Fibroblast of the aortic adventitia (primary cell): ENCODE measurements around the gene COL7A1. TPM values are rescaled to one million over a fixed set of nuclear protein-coding genes. Genes with fewer than 3 reads are reported as not detected.

ENCODE experiments used
- DNase-seq: peaks from one replicate; pipeline ENCODE4 v3.0.0-alpha.2; 2010; ENCODE audit warnings: low read depth
- H3K4me3 ChIP-seq: 2 replicates; pipeline ENCODE4 v1.5.1; 2011; ENCODE audit warnings: low read depth, mild to moderate bottlenecking, control low read depth, low read length, moderate library complexity
- small RNA-seq: library from RNA; depleted of rRNA; stranded (forward); fragments of <200 nt; gene quantifications from one replicate; pipeline ENCODE3, GENCODE V24; 2012
- total RNA-seq: library from RNA; depleted of rRNA; stranded (reverse); fragments of >200 nt; gene quantifications from 2 replicates; pipeline ENCODE4 v1.2.3, GENCODE V29; 2012; ENCODE audit warnings: low replicate concordance
- TF ChIP-seq, protein P1 (sequence below): IDR thresholded peaks from 2 replicates; pipeline ENCODE4 v1.5.1; 2011; ENCODE audit warnings: mild to moderate bottlenecking, low read length, control low read depth, inconsistent platforms; ENCODE audit not compliant: insufficient read depth

COL7A1 gene
- total RNA-seq, 1 donor: 10.2 TPM

DNA sequence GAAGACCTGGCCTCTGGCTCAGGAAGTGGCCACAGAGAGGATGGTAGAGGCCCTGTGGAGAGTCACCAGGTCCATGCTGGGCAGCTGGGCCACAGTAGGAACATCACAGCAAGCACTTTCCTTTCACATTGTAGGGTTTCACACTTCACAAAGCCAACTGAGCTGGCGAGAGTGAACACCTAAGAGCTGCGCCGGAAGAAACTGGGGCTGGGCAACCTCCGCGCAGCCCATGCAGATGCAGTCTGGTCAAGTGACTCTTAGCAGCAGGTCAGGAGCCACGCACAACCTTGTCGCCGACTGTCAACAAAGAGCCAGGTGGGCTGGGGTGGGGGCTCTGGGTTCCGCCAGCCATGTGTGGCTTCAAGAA is 75.9 kb downstream of the COL7A1 start:
- no peak for DNase-seq
- TF ChIP-seq, protein P1, sequence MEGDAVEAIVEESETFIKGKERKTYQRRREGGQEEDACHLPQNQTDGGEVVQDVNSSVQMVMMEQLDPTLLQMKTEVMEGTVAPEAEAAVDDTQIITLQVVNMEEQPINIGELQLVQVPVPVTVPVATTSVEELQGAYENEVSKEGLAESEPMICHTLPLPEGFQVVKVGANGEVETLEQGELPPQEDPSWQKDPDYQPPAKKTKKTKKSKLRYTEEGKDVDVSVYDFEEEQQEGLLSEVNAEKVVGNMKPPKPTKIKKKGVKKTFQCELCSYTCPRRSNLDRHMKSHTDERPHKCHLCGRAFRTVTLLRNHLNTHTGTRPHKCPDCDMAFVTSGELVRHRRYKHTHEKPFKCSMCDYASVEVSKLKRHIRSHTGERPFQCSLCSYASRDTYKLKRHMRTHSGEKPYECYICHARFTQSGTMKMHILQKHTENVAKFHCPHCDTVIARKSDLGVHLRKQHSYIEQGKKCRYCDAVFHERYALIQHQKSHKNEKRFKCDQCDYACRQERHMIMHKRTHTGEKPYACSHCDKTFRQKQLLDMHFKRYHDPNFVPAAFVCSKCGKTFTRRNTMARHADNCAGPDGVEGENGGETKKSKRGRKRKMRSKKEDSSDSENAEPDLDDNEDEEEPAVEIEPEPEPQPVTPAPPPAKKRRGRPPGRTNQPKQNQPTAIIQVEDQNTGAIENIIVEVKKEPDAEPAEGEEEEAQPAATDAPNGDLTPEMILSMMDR: no peak

DNA sequence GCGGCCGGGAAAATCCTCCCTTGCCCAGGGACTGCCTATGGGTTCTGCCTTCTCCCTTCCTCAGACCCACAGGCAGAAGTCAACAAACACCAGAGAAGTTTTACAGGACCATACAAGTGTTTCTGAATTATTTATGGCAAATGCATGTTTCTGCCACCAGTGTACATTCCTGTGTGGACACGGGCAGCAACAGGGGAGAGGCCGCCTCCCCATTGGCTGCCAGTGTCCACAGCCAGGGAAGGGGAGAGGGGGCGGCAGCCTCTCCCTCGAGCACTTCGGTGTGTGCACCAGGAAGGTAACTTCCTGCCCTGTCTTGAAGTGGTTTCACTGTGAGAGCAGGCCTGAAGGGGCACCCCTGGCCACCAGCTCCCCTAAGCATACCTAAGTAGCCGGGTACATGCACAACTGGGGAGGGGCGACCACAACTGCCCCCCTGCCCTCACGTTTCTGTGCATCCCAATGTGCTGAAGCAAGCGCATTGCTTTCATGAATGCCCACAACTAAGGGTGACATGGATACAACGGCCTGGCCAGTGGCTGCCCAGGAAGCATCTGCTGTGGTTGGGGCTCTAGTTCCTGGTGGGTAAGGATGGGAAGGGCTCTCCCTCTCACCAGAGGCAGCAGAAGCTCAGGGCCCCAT is 76.4 kb downstream of the COL7A1 start:
- H3K4me3 ChIP-seq: no peak overlapping the region
- no peak for DNase-seq
- TF ChIP-seq, protein P1: no peak

More for the DNA sequence above, 75.9 kb downstream of the COL7A1 start:
- no peak overlapping the region for H3K4me3 ChIP-seq

DNA sequence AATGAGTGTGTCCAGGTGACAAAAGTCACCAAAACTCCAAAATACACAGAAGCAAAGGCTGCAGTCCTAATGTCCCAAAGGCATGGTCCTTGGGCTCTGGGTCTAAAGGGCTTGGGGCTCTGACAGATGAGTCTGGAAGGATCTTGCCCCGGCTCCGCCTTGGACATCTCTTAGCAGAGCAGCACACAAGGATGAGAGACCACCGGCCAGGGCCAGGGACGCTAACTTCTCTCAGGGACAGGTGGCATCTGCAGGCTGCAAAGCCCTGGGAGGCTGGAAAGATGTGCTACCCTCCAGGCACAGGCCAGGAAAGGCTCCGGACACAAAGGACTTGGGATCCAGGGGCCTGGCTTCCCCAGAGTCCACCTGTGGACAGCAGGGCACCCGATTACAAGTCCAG is 77.1 kb downstream of the COL7A1 start:
- DNase-seq: no peak
- H3K4me3 ChIP-seq: no peak overlapping the region
- TF ChIP-seq, protein P1: no peak

DNA sequence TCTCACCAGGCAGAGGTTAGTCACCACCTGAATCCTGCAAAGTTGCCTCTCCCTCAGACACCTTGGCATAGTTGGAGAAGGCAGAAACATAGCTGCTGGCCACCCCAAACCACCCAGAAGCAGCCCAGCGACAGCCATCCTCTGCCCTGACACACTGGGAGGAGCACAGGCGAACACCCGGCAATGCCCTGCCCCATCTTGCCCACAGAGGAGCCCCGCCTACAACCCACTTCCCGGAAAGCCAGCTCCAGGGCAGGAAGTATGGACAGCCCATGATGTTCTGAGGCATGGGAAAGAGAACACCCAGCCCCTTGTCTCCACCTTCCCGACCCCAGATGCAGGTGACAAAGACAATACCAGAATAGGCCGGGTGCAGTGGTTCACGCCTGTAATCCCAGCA is 78.6 kb downstream of the COL7A1 start:
- no peak for DNase-seq
- no peak overlapping the region for H3K4me3 ChIP-seq
- TF ChIP-seq, protein P1: no peak

DNA sequence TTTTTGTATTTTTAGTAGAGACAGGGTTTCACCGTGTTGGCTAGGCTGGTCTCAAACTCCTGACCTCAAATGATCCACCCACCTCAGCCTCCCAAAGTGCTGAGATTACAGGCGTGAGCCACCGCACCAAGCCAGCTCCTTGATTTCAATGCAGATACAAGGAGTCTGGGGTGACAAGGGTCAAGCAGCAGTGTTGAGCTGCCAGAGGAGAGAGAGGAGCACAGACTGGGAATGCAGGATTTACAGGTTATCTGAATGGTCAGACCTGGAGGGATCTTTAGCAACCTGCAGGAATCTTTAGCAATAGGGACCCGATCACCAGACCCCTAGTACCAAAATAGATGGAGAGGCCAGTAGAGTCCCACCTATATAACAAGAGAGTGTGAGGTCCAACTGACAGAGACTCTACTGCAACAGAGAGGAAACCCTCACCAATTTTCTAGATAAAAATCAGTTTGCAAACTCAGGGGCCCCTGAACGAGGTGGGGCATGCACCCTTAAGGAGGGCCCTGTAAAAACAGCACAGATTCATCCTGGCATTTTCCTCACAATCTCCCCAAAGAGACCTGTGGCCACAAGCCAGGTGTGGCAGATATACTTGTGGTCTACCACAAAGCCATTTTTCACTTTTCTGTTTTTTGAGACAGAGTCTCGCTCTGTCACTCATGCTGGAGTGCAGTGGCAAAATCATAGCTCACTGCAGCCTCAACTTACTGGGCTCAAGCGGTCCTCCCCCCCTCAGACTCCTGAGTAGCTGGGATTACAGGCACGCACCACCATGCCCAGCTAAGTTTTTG is 80.5 kb downstream of the COL7A1 start:
- no peak for DNase-seq
- TF ChIP-seq, protein P1: no peak

More for the DNA sequence above, 80.5 kb downstream of the COL7A1 start:
- H3K4me3 ChIP-seq: no peak overlapping the region

Small RNA genes within 50 kb of the gene (small RNA-seq; reads per million reads assigned to genes)
- not detected for gene MIR6823

Other genes with a start within 250 kb of the COL7A1 start
- gene FBXW12, start 223.1 kb downstream of the COL7A1 start, total RNA-seq: 0.27 TPM in 1 of 2 replicates, not detected in the other
- gene PLXNB1, start 165.2 kb downstream of the COL7A1 start, total RNA-seq: 30.0 and 59.5 TPM in 2 replicates
- gene CCDC51, start 155.2 kb downstream of the COL7A1 start, total RNA-seq: 19.3 and 38.0 TPM in 2 replicates
- gene TMA7, start 155.1 kb downstream of the COL7A1 start, total RNA-seq: 234 and 390 TPM in 2 replicates
- gene ATRIP, start 148.6 kb downstream of the COL7A1 start, total RNA-seq: 4.0 and 14.5 TPM in 2 replicates
- 60.4 and 107 TPM in 2 replicates for gene SHISA5, start 91.2 kb downstream of the COL7A1 start, total RNA-seq
- gene PFKFB4, start 38.5 kb downstream of the COL7A1 start, total RNA-seq: 4.7 and 6.1 TPM in 2 replicates
- 0.54 TPM in 1 of 2 replicates, not detected in the other for gene UCN2, start 31.5 kb downstream of the COL7A1 start, total RNA-seq
- 97.2 and 196 TPM in 2 replicates for gene UQCRC1, start 14.3 kb upstream of the COL7A1 start, total RNA-seq
- not detected in 2 replicates for gene TMEM89, start 26.4 kb upstream of the COL7A1 start, total RNA-seq
- gene SLC26A6, start 40.1 kb upstream of the COL7A1 start, total RNA-seq: 11.6 and 19.5 TPM in 2 replicates
- gene CELSR3, start 67.6 kb upstream of the COL7A1 start, total RNA-seq: 0.81 and 0.98 TPM in 2 replicates
- 8.1 and 20.0 TPM in 2 replicates for gene NCKIPSD, start 90.6 kb upstream of the COL7A1 start, total RNA-seq
- gene IP6K2, start 121.9 kb upstream of the COL7A1 start, total RNA-seq: 35.7 and 44.3 TPM in 2 replicates